Trophoblast cell (in vitro differentiated cells and primary cell): ENCODE data around the gene DDX41.

ENCODE experiments used
- DNase-seq, 2 donors: peaks; one replicate each; pipeline ENCODE4 v3.0.0-alpha.2; 2016
- H2AFZ ChIP-seq: 2 replicates; pipeline ENCODE4 v1.6.1; 2013; ENCODE audit warnings: low read length, moderate library complexity, mild to moderate bottlenecking; ENCODE audit not compliant: insufficient read depth, poor library complexity
- H2AK5ac ChIP-seq: 2 replicates; pipeline ENCODE4 v1.6.1; 2013; ENCODE audit warnings: mild to moderate bottlenecking, low read length
- H2BK120ac ChIP-seq: 2 replicates; pipeline ENCODE4 v1.6.1; 2013; ENCODE audit warnings: low read length, mild to moderate bottlenecking, moderate library complexity; ENCODE audit not compliant: insufficient read depth, poor library complexity
- H2BK12ac ChIP-seq: 2 replicates; pipeline ENCODE4 v1.6.1; 2013; ENCODE audit warnings: mild to moderate bottlenecking, low read length, moderate library complexity
- H2BK5ac ChIP-seq: 2 replicates; pipeline ENCODE4 v1.6.1; 2013; ENCODE audit warnings: low read length, low read depth, moderate library complexity, mild to moderate bottlenecking; ENCODE audit not compliant: poor library complexity
- H3K14ac ChIP-seq: 2 replicates; pipeline ENCODE4 v1.6.1; 2013; ENCODE audit warnings: mild to moderate bottlenecking, low read length
- H3K18ac ChIP-seq: 2 replicates; pipeline ENCODE4 v1.6.1; 2013; ENCODE audit warnings: mild to moderate bottlenecking, low read length
- H3K23ac ChIP-seq: 2 replicates; pipeline ENCODE4 v1.6.1; 2013; ENCODE audit warnings: low read length
- H3K27ac ChIP-seq: 2 replicates; pipeline ENCODE4 v1.5.1; 2013; ENCODE audit warnings: low read depth, mild to moderate bottlenecking, inconsistent platforms, low read length, moderate library complexity
- H3K27me3 ChIP-seq: 2 replicates; pipeline ENCODE4 v1.6.1; 2013; ENCODE audit warnings: inconsistent platforms, mild to moderate bottlenecking, low read length, moderate library complexity; ENCODE audit not compliant: insufficient read depth
- H3K36me3 ChIP-seq, 2 experiments: 1 replicate in 1 of 2; 2 replicates in 1 of 2; pipeline ENCODE4 v1.6.1; 2013; ENCODE audit warnings: low read length in 2 of 2, mild to moderate bottlenecking in 2 of 2, moderate library complexity in 1 of 2; ENCODE audit not compliant: insufficient read depth in 2 of 2, control insufficient read depth in 1 of 2
- H3K4ac ChIP-seq: 2 replicates; pipeline ENCODE4 v1.6.1; 2013; ENCODE audit warnings: low read depth, mild to moderate bottlenecking, low read length, moderate library complexity
- H3K4me1 ChIP-seq, 2 experiments: 1 replicate in 1 of 2; 2 replicates in 1 of 2; pipeline ENCODE4 v1.6.1; 2013; ENCODE audit warnings: low read length in 2 of 2, mild to moderate bottlenecking in 2 of 2, moderate library complexity in 1 of 2; ENCODE audit not compliant: insufficient read depth in 2 of 2, control insufficient read depth in 1 of 2
- H3K4me2 ChIP-seq: 2 replicates; pipeline ENCODE4 v1.6.1; 2013; ENCODE audit warnings: inconsistent platforms, mild to moderate bottlenecking, low read length, moderate library complexity
- H3K4me3 ChIP-seq: 2 replicates; pipeline ENCODE4 v1.5.1; 2013; ENCODE audit warnings: mild to moderate bottlenecking, low read depth, low read length, inconsistent platforms
- H3K79me1 ChIP-seq: one replicate; pipeline ENCODE4 v1.6.1; 2013; ENCODE audit warnings: low read length
- H3K79me2 ChIP-seq: 2 replicates; pipeline ENCODE4 v1.6.1; 2013; ENCODE audit warnings: low read length, mild to moderate bottlenecking; ENCODE audit not compliant: control insufficient read depth, insufficient read depth, poor library complexity
- H3K9ac ChIP-seq: 2 replicates; pipeline ENCODE4 v1.6.1; 2013; ENCODE audit warnings: mild to moderate bottlenecking, low read length
- H3K9me3 ChIP-seq: 2 replicates; pipeline ENCODE4 v1.6.1; 2013; ENCODE audit warnings: low read depth, mild to moderate bottlenecking, control low read depth, inconsistent platforms, low read length; ENCODE audit not compliant: insufficient read depth
- H4K12ac ChIP-seq: 2 replicates; pipeline ENCODE4 v1.6.1; 2013; ENCODE audit warnings: low read depth, mild to moderate bottlenecking, low read length, moderate library complexity
- H4K8ac ChIP-seq: 2 replicates; pipeline ENCODE4 v1.6.1; 2013; ENCODE audit warnings: low read depth, mild to moderate bottlenecking, low read length, moderate library complexity
- H4K91ac ChIP-seq: one replicate; pipeline ENCODE4 v1.6.1; 2013; ENCODE audit warnings: low read depth, mild to moderate bottlenecking, low read length, moderate library complexity
- WGBS: extraction: QIAGEN DNeasy Blood & Tissue Kit; methylation state at CpG from one replicate; pipeline ENCODE4 v1.1.7; 2013; ENCODE audit warnings: missing lambda C conversion rate; ENCODE audit not compliant: insufficient read length, insufficient coverage; ENCODE audit errors: extremely low coverage; 5-methylcytosine and 5-hydroxymethylcytosine counted together

DDX41 gene

DNA sequence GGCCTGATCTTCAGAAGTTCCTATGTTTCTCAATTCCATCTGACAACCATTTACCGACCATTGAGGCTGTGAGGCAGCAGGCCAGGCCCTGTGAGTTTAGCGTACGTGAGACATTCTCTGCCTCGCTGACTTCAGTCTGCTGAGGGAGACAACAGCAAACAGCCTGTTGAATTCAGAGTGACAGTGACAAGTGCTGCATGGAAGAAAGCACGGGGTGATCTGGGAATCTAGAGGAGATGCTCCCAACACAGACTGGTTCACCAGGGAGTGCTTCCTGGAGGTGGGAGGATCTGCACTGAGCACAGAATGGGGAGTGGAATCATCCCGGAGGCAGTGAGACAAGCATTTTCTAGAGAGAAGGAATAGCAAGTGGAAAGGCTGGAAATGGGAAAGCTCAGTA, 10.0 kb upstream of the DDX41 start:
- Histone ChIP-seq H4K12ac (no peak overlapping the region), H3K14ac (no peak overlapping the region), H4K91ac (no peak overlapping the region), H2BK12ac (no peak overlapping the region), H2AK5ac (no peak overlapping the region), H3K9me3 (peaks cover 3% of the 10 kb centered on the region), H2BK5ac (no peak overlapping the region), H3K4me1 (no peaks in the 10 kb centered on the region), H2BK120ac (no peak overlapping the region), H3K18ac (no peak overlapping the region), H3K4me3 (no peak overlapping the region), H2AFZ (no peak overlapping the region), H3K23ac (no peak overlapping the region), H3K27ac (no peak overlapping the region), H3K36me3 (peaks cover 84 to 87% of the 10 kb centered on the region in 2 experiments), H3K4ac (no peak overlapping the region), H3K4me2 (no peak overlapping the region), H4K8ac (no peak overlapping the region), H3K79me1 (no peaks in the 10 kb centered on the region), H3K9ac (no peak overlapping the region), H3K27me3 (no peaks in the 10 kb centered on the region), H3K79me2 (no peaks in the 10 kb centered on the region)
- no peak for DNase-seq
- WGBS = no CpG with 5 or more reads among the region's 6 CpGs

DNA sequence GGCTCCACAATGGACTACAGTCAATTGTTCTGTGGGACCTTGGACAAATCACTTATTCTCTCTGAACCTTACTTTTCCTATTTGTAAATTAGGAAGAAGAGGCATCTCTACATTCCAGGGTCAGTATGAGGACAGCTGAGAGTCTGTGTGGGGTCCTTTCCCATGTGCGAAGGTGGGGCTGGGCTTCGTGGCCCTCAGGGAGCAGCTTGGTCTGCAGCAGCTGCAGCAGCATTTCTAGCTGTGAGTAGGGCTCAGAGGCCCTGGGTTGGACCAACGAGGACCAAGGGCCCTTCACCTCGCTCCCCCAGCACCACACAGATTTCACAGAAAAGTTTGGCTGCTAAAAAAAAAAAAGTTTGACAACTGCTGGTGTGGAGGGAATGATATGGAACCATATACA, 9.4 kb upstream of the DDX41 start:
- no peak overlapping the region for H4K12ac ChIP-seq
- WGBS = no CpG with 5 or more reads among the region's 4 CpGs

DNA sequence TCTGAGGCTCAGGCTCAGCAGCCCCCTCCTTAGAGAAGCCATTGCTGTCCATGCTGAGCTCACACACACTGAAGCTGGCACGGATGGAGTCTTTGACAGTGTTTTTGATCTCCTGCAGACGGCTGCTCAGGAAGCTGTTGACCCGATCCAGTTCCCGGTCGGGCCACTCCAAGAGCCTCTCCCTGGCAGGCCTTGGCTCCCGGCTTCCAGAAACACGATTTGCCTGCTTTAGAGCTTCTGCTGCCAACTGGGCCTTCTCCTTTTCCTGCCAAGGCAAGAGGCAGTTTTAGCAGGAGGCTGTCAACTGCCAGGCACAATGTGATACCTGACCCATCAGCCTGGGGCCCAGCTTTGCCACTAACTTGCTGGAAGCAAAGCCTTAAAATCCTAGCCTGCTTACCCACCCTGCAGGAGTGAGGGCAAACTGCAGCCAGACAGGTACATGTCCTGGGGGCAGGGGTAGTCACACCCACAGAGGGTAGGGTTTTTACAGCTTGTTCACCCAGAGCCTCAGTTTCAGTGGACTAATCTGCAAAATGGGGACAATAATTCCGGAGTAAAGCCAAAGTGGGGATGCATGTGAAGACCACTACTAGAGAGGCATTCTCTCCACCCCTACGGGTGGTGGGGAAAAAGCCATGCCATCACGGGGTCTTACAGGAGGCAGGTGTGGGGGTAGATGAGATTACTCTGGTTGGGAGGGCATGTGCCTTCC, 8.3 kb upstream of the DDX41 start:
- Histone ChIP-seq H3K4ac (no peak overlapping the region), H3K79me1 (no peaks in the 10 kb centered on the region), H3K4me2 (no peak overlapping the region), H2BK120ac (no peak overlapping the region), H3K9me3 (peaks cover 3% of the 10 kb centered on the region), H4K8ac (no peak overlapping the region), H3K23ac (no peak overlapping the region), H4K91ac (no peak overlapping the region), H3K18ac (no peak overlapping the region), H3K14ac (no peak overlapping the region), H3K9ac (no peak overlapping the region), H3K27ac (no peak overlapping the region), H2AK5ac (no peak overlapping the region), H3K4me1 (no peaks in the 10 kb centered on the region), H2AFZ (no peak overlapping the region), H3K36me3 (peaks cover 84 to 87% of the 10 kb centered on the region in 2 experiments), H2BK12ac (no peak overlapping the region), H3K4me3 (no peak overlapping the region), H2BK5ac (no peak overlapping the region), H3K27me3 (no peaks in the 10 kb centered on the region), H4K12ac (no peak overlapping the region), H3K79me2 (no peaks in the 10 kb centered on the region)
- no CpG with 5 or more reads among the region's 10 CpGs for WGBS
- DNase-seq = no peak

More for the DNA sequence above, 9.4 kb upstream of the DDX41 start:
- Histone ChIP-seq H3K9me3 (peaks cover 3% of the 10 kb centered on the region), H3K36me3 (peaks cover 84 to 87% of the 10 kb centered on the region in 2 experiments), H3K79me1 (no peaks in the 10 kb centered on the region), H3K14ac (no peak overlapping the region), H3K79me2 (no peaks in the 10 kb centered on the region), H4K8ac (no peak overlapping the region), H3K27ac (no peak overlapping the region), H2AK5ac (no peak overlapping the region), H3K23ac (no peak overlapping the region), H2BK12ac (no peak overlapping the region), H3K18ac (no peak overlapping the region), H4K91ac (no peak overlapping the region), H2BK5ac (no peak overlapping the region), H3K4me2 (no peak overlapping the region), H3K4me3 (no peak overlapping the region), H3K27me3 (no peaks in the 10 kb centered on the region), H3K4ac (no peak overlapping the region), H3K4me1 (no peaks in the 10 kb centered on the region), H3K9ac (no peak overlapping the region), H2BK120ac (no peak overlapping the region), H2AFZ (no peak overlapping the region)
- no peak for DNase-seq

DNA sequence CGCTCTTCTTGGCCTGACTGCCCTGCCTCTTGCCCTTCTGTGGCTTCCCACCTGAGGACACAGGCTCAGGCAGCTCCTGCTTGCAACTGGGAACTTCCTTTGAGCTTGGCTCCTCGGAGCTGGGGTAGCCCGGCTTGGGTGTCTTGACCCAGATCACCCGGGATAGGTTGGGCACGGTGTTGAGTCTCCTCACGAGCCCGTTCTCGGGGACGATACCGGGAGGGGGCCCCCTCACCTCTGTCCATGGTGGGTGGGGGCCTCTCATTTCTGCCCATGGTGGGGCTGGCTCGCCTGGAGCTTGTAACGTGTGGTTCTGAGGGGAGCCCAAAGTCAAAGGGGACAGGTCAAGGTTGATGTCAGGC, 7.8 kb upstream of the DDX41 start:
- Histone ChIP-seq H2AFZ (no peak overlapping the region), H3K4me3 (no peak overlapping the region), H2BK120ac (no peak overlapping the region), H3K79me1 (no peaks in the 10 kb centered on the region), H2BK12ac (no peak overlapping the region), H4K91ac (no peak overlapping the region), H3K14ac (no peak overlapping the region), H3K9me3 (peaks cover 3% of the 10 kb centered on the region), H3K23ac (no peak overlapping the region), H2AK5ac (no peak overlapping the region), H2BK5ac (no peak overlapping the region), H3K4ac (no peak overlapping the region), H4K8ac (no peak overlapping the region), H3K79me2 (no peaks in the 10 kb centered on the region), H4K12ac (no peak overlapping the region), H3K36me3 (peaks cover 85 to 87% of the 10 kb centered on the region in 2 experiments), H3K27me3 (no peaks in the 10 kb centered on the region), H3K9ac (no peak overlapping the region), H3K4me1 (no peaks in the 10 kb centered on the region), H3K27ac (no peak overlapping the region), H3K4me2 (no peak overlapping the region), H3K18ac (no peak overlapping the region)
- DNase-seq = no peak
- no CpG with 5 or more reads among the region's 12 CpGs for WGBS
